GM12878 (cell line): ENCODE results near the gene USP4. TPM values are rescaled to one million over a fixed set of nuclear protein-coding genes. Genes with fewer than 3 reads are reported as not detected.

Experiments used
- ATAC-seq: fragments of 200-7000 bp; cut with Tn5 transposase; 3 replicates; pipeline ENCODE4 v1.9.1; 2020; ENCODE audit warnings: mild to moderate bottlenecking, moderate library complexity
- BruUV-seq: library from RNA; stranded (reverse); fragments of 400-500 nt; replicated peaks from 2 replicates; lab custom pipeline; 2021; lab: Mats Ljungman, UMichigan
- CTCF ChIA-PET: fragments of 300-600 bp; sonication (Branson Sonifier 250); formaldehyde crosslinking; extraction: SDS; loops from one replicate; lab custom pipeline; 2021; ENCODE audit warnings: inconsistent platforms; lab: Yijun Ruan, JAX
- POLR2A ChIA-PET: fragments of 350-600 bp; formaldehyde crosslinking; extraction: SDS; loops from one replicate; lab custom pipeline; 2021; ENCODE audit warnings: inconsistent platforms; lab: Charles Lee
- RAD21 ChIA-PET: fragments of 300-600 bp; sonication (Branson Sonifier 250); formaldehyde crosslinking; loops from one replicate; lab custom pipeline; 2023; ENCODE audit warnings: antibody characterized with exemption; ENCODE audit not compliant: unreplicated experiment; lab: Charles Lee
- SMC1A ChIA-PET: fragments of 300-600 bp; sonication (Branson Sonifier 250); formaldehyde crosslinking; loops from one replicate; lab custom pipeline; 2023; ENCODE audit not compliant: unreplicated experiment, uncharacterized antibody; lab: Charles Lee
- DNase-seq: peaks from one replicate; pipeline ENCODE4 v3.0.0-alpha.2; 2011; ENCODE audit warnings: low read depth, low spot score
- FAIRE-seq: peaks from 3 replicates; lab custom pipeline; 2011; peaks lifted over from hg19 to GRCh38; lab: Jason Lieb, UNC
- H2AFZ ChIP-seq: 2 replicates; pipeline ENCODE4 v1.6.0; 2011; ENCODE audit warnings: low read depth, low read length, control low read depth; ENCODE audit not compliant: control insufficient read depth
- H3K27ac ChIP-seq: 2 replicates; pipeline ENCODE4 v1.5.1; 2011; ENCODE audit warnings: control low read depth; ENCODE audit not compliant: control insufficient read depth, insufficient read depth
- H3K27me3 ChIP-seq, 2 experiments: replicated peaks in 1 of 2; 2 replicates each; pipeline versions ENCODE4 v1.6.0 to v1.6.1; 2011; ENCODE audit warnings: low read length in 1 of 2; ENCODE audit not compliant: control insufficient read depth in 2 of 2, insufficient read depth in 2 of 2
- H3K36me3 ChIP-seq, 2 experiments: 2 replicates each; pipeline ENCODE4 v1.5.1; 2011; ENCODE audit warnings: low read length in 1 of 2; ENCODE audit not compliant: control insufficient read depth in 2 of 2, insufficient read depth in 2 of 2
- H3K4me1 ChIP-seq: 2 replicates; pipeline ENCODE4 v1.6.1; 2011; ENCODE audit warnings: mild to moderate bottlenecking, low read length, moderate library complexity, mixed read lengths; ENCODE audit not compliant: control insufficient read depth, insufficient read depth
- H3K4me2 ChIP-seq: 2 replicates; pipeline ENCODE4 v1.6.0; 2011; ENCODE audit warnings: control low read depth; ENCODE audit not compliant: control insufficient read depth, insufficient read depth
- H3K4me3 ChIP-seq: fragments of 200-600 bp; sonication (generic); 2 replicates; pipeline ENCODE4 v1.5.1; 2016
- H3K79me2 ChIP-seq: 2 replicates; pipeline ENCODE4 v1.6.0; 2011; ENCODE audit warnings: low read length; ENCODE audit not compliant: control insufficient read depth, insufficient read depth
- H3K9ac ChIP-seq: 2 replicates; pipeline ENCODE4 v1.8.0; 2011; ENCODE audit warnings: low read length, control low read depth, mixed read lengths; ENCODE audit not compliant: control insufficient read depth, insufficient read depth
- H3K9me3 ChIP-seq: replicated peaks from 3 replicates; pipeline ENCODE4 v1.5.1; 2011; ENCODE audit warnings: mild to moderate bottlenecking, low read length; ENCODE audit not compliant: control insufficient read depth, insufficient read depth
- H4K20me1 ChIP-seq: 2 replicates; pipeline ENCODE4 v1.6.0; 2011; ENCODE audit not compliant: control insufficient read depth, insufficient read depth
- BCL11A ChIP-seq: IDR thresholded peaks from 2 replicates; pipeline ENCODE4 v1.6.1; 2011; ENCODE audit warnings: low read depth, low read length
- BRCA1 ChIP-seq: IDR thresholded peaks from 2 replicates; pipeline ENCODE4 v1.6.1; 2011; ENCODE audit warnings: low read depth, low read length, improper control_type of control experiment
- FOXM1 ChIP-seq: IDR thresholded peaks from 2 replicates; pipeline ENCODE4 v1.6.1; 2012; ENCODE audit warnings: low read depth, mild to moderate bottlenecking, inconsistent platforms, low read length, moderate library complexity
- HDGF ChIP-seq: fragments of 450-650 bp; IDR thresholded peaks from 2 replicates; pipeline ENCODE4 v1.6.1; 2016; ENCODE audit warnings: antibody characterized with exemption
- SMARCA5 ChIP-seq: fragments of 450-650 bp; IDR thresholded peaks from 2 replicates; pipeline ENCODE4 v1.6.1; 2017; ENCODE audit warnings: mild to moderate bottlenecking
- SPI1 ChIP-seq: IDR thresholded peaks from 2 replicates; pipeline ENCODE4 v1.6.1; 2011; ENCODE audit warnings: low read depth, mild to moderate bottlenecking, low read length, moderate library complexity, borderline replicate concordance; ENCODE audit not compliant: insufficient read depth
- SREBF1 ChIP-seq: IDR thresholded peaks from 2 replicates; pipeline ENCODE4 v1.6.1; 2012; ENCODE audit warnings: mild to moderate bottlenecking, low read length
- WGBS: methylation state at CpG from one replicate; pipeline ENCODE4 v1.1.6; 2016; ENCODE audit warnings: low lambda C conversion rate; ENCODE audit not compliant: insufficient replicate concordance, insufficient coverage; ENCODE audit errors: missing lambda C conversion rate; 5-methylcytosine and 5-hydroxymethylcytosine counted together
- in situ Hi-C: fragments of 300-500 bp; cut with MboI; formaldehyde crosslinking; loops from 9 replicates; pipeline ENCODE4 v1.14.3; 2018; ENCODE audit warnings: mixed read lengths
- intact Hi-C: fragments of 100-400 bp; cut with micrococcal nuclease; formaldehyde crosslinking; loops from one replicate; pipeline ENCODE4 v1.14.2; 2022; ENCODE audit not compliant: unreplicated experiment
- polyA plus RNA-seq, 11 experiments: library from polyadenylated mRNA; depleted of rRNA in 4 of 11; unstranded in 6 of 11; stranded (reverse) in 5 of 11; fragments of >200 nt; fragmentation: Nextera tagmentation in 4 of 11; fragmentation: Illumina TruSeq in 1 of 11; extraction: Ambion mirVana in 4 of 11; extraction: Trizol in 1 of 11; gene quantifications; 1 replicate in 1 of 11; 2 replicates in 10 of 11; pipeline versions ENCODE4 v1.2.1 to v1.2.3, GENCODE V29; 2011 to 2016; ENCODE audit warnings: inconsistent platforms in 2 of 11, missing spikeins in 2 of 11, low read depth in 1 of 11
- total RNA-seq, 4 experiments: library from RNA; depleted of rRNA in 3 of 4; stranded (reverse); fragments of >200 nt in 3 of 4; fragmentation: Illumina TruSeq in 1 of 4; extraction: Trizol in 1 of 4; gene quantifications; 2 replicates each; pipeline versions ENCODE4 v1.2.1 to v1.2.3, GENCODE V29; 2013 to 2021
- TF ChIP-seq, protein P1 (sequence below): IDR thresholded peaks from 2 replicates; pipeline ENCODE4 v1.6.1; 2012; ENCODE audit warnings: low read length, inconsistent platforms
- TF ChIP-seq, protein P2 (sequence below): IDR thresholded peaks from 2 replicates; pipeline ENCODE4 v1.6.1; 2012; ENCODE audit warnings: low read depth, low read length, improper control_type of control experiment

Gene USP4
- total and polyA plus RNA-seq, 10 of the 15 experiments (the other 5 are each of a cell fraction or from before 2014, with no cell fraction given), result 26.5 to 77.1 (median 66.0) TPM

DNA sequence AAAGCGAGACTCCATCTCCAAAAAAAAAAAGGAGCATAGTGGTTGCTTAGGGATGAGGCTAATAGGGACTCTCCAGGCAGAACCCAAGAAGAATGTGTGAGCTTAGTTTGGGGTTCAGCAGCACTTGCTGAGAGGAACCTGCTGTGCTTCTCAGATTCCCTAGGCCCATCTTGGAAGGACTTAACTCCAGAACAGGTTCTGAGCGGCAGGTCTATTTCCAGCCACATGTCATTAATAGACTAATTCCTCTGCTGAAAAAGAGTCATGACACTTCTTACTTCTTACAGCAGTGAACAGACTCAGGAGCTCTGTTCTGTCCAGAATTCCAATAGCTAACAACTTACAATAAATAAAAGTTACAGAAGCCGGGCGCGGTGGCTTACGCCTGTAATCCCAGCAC is 49.4 kb upstream of the USP4 start:
- ChIA-PET POLR2A (interaction anchor here (0.5 to 1.1 kb wide), 5 partner anchors 8 to 81 kb away, joined by 3 to 4 read pairs (median 3); partner anchors contain the start of genes DAG1 and RHOA), RAD21 (interaction anchor here (1.3 kb wide), 1 partner anchor 54 kb away, joined by 4 read pairs; no protein-coding TSS in a partner anchor), SMC1A (interaction anchor here (1.1 to 2.5 kb wide), 6 partner anchors 10 to 49 kb away, joined by 3 to 5 read pairs (median 5); no protein-coding TSS in a partner anchor), CTCF (interaction anchor here (0.6 kb wide), 1 partner anchor 17 kb away, joined by 3 read pairs; no protein-coding TSS in a partner anchor)
- no peak overlapping the region for H2AFZ ChIP-seq
- H3K9me3 ChIP-seq, result peaks cover 2% of the 10 kb centered on the region
- H3K27ac ChIP-seq, result no peak overlapping the region
- no peak overlapping the region for H3K4me2 ChIP-seq
- WGBS, result 95% methylated on average over 5 of the region's 6 CpGs
- peaks cover 80% of the 10 kb centered on the region for H3K79me2 ChIP-seq
- peaks cover 6% of the 10 kb centered on the region for H3K4me1 ChIP-seq
- intact Hi-C loops, result no loop called here
- TF ChIP-seq BCL11A (no peak), SREBF1 (no peak), SPI1 (no peak), FOXM1 (no peak), SMARCA5 (no peak), BRCA1 (no peak), HDGF (no peak)
- TF ChIP-seq, protein P1, sequence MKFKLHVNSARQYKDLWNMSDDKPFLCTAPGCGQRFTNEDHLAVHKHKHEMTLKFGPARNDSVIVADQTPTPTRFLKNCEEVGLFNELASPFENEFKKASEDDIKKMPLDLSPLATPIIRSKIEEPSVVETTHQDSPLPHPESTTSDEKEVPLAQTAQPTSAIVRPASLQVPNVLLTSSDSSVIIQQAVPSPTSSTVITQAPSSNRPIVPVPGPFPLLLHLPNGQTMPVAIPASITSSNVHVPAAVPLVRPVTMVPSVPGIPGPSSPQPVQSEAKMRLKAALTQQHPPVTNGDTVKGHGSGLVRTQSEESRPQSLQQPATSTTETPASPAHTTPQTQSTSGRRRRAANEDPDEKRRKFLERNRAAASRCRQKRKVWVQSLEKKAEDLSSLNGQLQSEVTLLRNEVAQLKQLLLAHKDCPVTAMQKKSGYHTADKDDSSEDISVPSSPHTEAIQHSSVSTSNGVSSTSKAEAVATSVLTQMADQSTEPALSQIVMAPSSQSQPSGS, result no peak
- TF ChIP-seq, protein P2, sequence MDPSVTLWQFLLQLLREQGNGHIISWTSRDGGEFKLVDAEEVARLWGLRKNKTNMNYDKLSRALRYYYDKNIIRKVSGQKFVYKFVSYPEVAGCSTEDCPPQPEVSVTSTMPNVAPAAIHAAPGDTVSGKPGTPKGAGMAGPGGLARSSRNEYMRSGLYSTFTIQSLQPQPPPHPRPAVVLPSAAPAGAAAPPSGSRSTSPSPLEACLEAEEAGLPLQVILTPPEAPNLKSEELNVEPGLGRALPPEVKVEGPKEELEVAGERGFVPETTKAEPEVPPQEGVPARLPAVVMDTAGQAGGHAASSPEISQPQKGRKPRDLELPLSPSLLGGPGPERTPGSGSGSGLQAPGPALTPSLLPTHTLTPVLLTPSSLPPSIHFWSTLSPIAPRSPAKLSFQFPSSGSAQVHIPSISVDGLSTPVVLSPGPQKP, result no peak
- no peak overlapping the region for H3K9ac ChIP-seq
- H3K4me3 ChIP-seq, result no peak overlapping the region
- in situ Hi-C loops, result no loop called here
- ATAC-seq, result no peak
- BruUV-seq, result no TSS peak
- no peak for DNase-seq
- no peaks in the 10 kb centered on the region for H3K27me3 ChIP-seq
- H4K20me1 ChIP-seq, result peaks cover 8% of the 10 kb centered on the region; the same call in 1 of the 2 replicates
- H3K36me3 ChIP-seq, result peaks cover 4 to 6% of the 10 kb centered on the region in 2 experiments; a peak in 2 of 4 replicates
- FAIRE-seq, result no peak
